ENCODE data around the gene PTPRN2. TPM values are rescaled to one million over a fixed set of nuclear protein-coding genes. Genes with fewer than 3 reads are reported as not detected.
"Not testable (repeated sequence)": the region's sequence is repeated elsewhere in the genome, so short reads cannot be mapped to it uniquely, and the experiment has no call there.

PTPRN2 gene
- total RNA-seq, 4 donors from 2014 or later = 2.0 to 9.5 (median 2.6) TPM

DNA sequence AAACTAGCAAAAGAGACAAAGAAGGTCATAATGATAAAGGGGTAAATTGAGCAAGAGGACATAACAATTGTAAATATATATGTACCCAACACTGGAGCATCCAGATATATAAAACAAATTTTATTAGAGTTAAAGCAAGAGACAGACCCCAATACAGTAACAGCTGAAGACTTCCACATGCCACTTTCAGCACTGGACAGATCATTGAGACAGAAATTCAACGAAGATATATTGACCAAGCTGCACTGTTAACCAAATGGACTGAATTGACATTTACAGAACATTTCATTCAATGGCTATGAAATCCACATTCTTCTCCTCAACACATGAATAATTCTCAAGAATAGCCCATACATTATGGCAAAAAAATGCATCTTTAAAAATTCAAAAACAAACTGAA is 378.2 kb downstream of the PTPRN2 start:
- ATAC-seq (ENCODE audit: low FRiP score) (no peak), DNase-seq (ENCODE audit: low spot score) (no peak)
- TF ChIP-seq, protein P1, sequence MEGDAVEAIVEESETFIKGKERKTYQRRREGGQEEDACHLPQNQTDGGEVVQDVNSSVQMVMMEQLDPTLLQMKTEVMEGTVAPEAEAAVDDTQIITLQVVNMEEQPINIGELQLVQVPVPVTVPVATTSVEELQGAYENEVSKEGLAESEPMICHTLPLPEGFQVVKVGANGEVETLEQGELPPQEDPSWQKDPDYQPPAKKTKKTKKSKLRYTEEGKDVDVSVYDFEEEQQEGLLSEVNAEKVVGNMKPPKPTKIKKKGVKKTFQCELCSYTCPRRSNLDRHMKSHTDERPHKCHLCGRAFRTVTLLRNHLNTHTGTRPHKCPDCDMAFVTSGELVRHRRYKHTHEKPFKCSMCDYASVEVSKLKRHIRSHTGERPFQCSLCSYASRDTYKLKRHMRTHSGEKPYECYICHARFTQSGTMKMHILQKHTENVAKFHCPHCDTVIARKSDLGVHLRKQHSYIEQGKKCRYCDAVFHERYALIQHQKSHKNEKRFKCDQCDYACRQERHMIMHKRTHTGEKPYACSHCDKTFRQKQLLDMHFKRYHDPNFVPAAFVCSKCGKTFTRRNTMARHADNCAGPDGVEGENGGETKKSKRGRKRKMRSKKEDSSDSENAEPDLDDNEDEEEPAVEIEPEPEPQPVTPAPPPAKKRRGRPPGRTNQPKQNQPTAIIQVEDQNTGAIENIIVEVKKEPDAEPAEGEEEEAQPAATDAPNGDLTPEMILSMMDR (IDR thresholded peaks at IDR 0.05) = no peak

GRCh38 chr7:158206341-158206740 is 381.3 kb downstream of the PTPRN2 start:
- no peak for ATAC-seq (ENCODE audit: low FRiP score)
- no peak for DNase-seq (ENCODE audit: low spot score)
- TF ChIP-seq, protein P1 (IDR thresholded peaks at IDR 0.05) = no peak

- TF ChIP-seq, protein P1 (IDR thresholded peaks at IDR 0.05) = no peak
- DNase-seq (ENCODE audit: low spot score) (no peak), ATAC-seq (ENCODE audit: low FRiP score) (no peak)
Observed at GRCh38 chr7:158204453-158204852, 383.2 kb downstream of the PTPRN2 start.

DNA sequence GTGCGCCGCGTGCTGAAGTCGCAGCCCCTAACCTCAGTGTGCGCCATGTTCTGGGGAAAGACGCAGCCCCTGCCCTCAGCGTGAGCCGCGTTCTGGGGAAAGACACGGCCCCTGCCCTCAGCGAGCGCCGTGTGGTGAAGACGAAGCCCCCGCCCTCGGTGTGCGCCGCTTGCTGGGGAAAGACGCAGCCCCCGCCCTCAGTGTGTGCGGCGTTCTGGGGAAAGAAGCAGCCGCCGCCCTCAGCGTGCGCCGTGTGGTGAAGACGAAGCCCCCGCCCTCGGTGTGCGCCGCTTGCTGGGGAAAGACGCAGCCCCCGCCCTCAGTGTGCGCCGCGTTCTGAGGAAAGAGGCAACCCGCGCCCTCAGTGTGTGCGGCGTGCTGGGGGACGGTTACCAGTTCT is 383.7 kb downstream of the PTPRN2 start:
- DNase-seq (ENCODE audit: low spot score); ATAC-seq (ENCODE audit: low FRiP score): not testable (repeated sequence)

GRCh38 chr7:158194365-158194900 is 393.2 kb downstream of the PTPRN2 start:
- ATAC-seq (ENCODE audit: low FRiP score) (no peak), DNase-seq (ENCODE audit: low spot score) (no peak)
- TF ChIP-seq, protein P1 (IDR thresholded peaks at IDR 0.05) = no peak

- ATAC-seq (ENCODE audit: low FRiP score) (no peak), DNase-seq (ENCODE audit: low spot score) (no peak)
- TF ChIP-seq, protein P1 (IDR thresholded peaks at IDR 0.05) = no peak
Observed at GRCh38 chr7:158193446-158193845, 394.2 kb downstream of the PTPRN2 start.

DNA sequence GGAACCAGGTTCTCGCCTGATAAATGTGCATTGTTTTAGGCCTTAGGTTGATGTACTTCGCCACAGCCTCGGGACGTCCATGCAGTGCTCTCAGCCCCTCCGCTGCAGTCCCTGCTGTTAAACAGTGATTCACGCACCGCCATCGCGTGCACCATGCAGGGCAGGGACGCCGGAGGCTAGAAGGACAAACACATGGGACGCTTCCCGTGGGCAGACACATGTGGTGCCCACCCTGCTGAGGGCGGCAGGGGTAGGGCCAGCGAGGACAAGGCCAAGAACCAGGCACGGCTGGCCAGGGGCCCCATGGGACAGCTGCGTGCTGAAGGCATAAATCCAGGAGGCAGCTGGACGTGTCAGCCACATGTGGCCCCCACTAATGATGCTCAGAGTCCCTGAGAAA is 394.7 kb downstream of the PTPRN2 start:
- ATAC-seq (ENCODE audit: low FRiP score) (no peak), DNase-seq (ENCODE audit: low spot score) (no peak)
- TF ChIP-seq, protein P1 (IDR thresholded peaks at IDR 0.05) = no peak

Measured in omental fat pad (tissue), 4 donors.